Upper lobe of left lung (tissue), 4 donors: ENCODE data around the gene ALDH3A2.
"Not testable (repeated sequence)": the region's sequence is repeated elsewhere in the genome, so short reads cannot be mapped to it uniquely, and the experiment has no call there.

Experiments used
- CTCF ChIP-seq, 6 experiments: fragments of 450-650 bp in 4 of 6; fragments of 200-600 bp in 2 of 6; sonication (generic) in 2 of 6; IDR thresholded peaks; one replicate each; pipeline ENCODE4 v1.5.1; 2016 to 2019; ENCODE audit warnings: antibody characterized with exemption in 6 of 6
- POLR2A ChIP-seq, 4 donors: fragments of 450-650 bp; IDR thresholded peaks; one replicate each; pipeline ENCODE4 v1.5.1; 2016 to 2017; ENCODE audit warnings: antibody characterized with exemption in 4 of 4, mild to moderate bottlenecking in 2 of 4

GRCh38 chr17:19684909-19685580, 36.5 kb downstream of the ALDH3A2 start:
- TF ChIP-seq CTCF, POLR2A (IDR thresholded peaks at IDR 0.05): not testable (repeated sequence)
